RPMI7951 (cell line): Measurements from ENCODE around the gene MAP6. TPM values are rescaled to one million over a fixed set of nuclear protein-coding genes. Genes with fewer than 3 reads are reported as not detected.

Experiments used
- DNase-seq: peaks from one replicate; pipeline ENCODE4 v3.0.0-alpha.2; 2012; ENCODE audit warnings: low read depth
- total RNA-seq: library from RNA; depleted of rRNA; stranded (reverse); fragments of >200 nt; shearing (Covaris generic); gene quantifications from 2 replicates; pipeline ENCODE4 v1.2.3, GENCODE V29; 2014

The MAP6 gene
- total RNA-seq, 1 experiment from 2014 or later, result not detected

DNA sequence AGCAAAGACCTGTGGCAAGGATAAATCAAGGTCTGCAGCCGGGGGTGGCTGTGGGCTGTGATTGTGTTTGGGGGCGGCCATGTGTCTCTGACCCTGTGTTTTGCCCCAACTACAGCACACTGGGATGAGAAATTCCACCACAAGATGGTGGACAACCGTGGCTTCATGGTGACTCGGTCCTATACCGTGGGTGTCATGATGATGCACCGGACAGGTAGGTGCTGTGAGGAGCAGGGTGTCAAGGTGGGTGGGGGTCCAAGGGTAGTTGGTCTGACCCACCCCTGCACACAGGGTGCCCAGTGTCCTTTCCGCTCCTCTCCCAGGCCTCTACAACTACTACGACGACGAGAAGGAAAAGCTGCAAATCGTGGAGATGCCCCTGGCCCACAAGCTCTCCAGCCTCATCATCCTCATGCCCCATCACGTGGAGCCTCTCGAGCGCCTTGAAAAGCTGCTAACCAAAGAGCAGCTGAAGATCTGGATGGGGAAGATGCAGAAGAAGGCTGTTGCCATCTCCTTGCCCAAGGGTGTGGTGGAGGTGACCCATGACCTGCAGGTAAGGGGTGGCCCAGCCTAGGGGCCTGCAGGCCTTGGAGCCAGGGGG, 100.1 kb downstream of the MAP6 start:
- DNase-seq, result no peak

DNA sequence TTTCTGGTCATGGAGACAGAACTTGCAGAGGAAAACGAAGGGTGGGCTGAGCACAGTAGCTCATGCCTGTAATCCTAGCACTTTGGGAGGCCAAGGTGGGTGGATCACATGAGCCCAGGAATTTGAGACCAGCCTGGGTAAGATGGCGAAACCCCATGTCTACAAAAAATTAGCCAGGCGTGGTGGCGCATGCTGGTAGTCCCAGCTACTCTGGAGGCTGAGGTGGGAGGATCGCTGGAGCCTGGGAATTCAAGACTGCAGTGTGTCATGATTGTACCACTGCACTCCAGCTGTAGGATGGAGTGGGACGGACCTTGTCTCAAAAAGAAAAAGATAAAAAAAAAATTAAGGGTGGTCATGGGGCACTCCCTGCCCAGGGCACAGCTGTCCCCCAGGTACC, 100.9 kb downstream of the MAP6 start:
- DNase-seq, result no peak

DNA sequence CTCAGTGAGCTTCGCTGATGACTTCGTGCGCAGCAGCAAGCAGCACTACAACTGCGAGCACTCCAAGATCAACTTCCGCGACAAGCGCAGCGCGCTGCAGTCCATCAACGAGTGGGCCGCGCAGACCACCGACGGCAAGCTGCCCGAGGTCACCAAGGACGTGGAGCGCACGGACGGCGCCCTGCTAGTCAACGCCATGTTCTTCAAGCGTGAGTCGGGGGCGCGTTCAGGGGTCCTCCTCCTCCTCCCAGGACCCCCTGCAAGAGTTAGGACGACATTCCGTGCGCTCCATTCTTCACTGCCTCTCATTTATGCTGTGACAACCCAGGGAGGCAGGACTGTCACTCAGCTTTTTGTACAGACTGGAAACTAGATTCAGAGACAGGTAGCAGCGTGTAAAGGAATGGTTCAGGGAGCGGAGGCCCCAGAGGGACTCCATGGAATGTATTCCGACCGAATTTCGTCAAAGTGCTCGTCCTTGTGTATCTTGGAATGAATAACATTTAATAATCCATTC, 102.0 kb downstream of the MAP6 start:
- DNase-seq, result no peak

DNA sequence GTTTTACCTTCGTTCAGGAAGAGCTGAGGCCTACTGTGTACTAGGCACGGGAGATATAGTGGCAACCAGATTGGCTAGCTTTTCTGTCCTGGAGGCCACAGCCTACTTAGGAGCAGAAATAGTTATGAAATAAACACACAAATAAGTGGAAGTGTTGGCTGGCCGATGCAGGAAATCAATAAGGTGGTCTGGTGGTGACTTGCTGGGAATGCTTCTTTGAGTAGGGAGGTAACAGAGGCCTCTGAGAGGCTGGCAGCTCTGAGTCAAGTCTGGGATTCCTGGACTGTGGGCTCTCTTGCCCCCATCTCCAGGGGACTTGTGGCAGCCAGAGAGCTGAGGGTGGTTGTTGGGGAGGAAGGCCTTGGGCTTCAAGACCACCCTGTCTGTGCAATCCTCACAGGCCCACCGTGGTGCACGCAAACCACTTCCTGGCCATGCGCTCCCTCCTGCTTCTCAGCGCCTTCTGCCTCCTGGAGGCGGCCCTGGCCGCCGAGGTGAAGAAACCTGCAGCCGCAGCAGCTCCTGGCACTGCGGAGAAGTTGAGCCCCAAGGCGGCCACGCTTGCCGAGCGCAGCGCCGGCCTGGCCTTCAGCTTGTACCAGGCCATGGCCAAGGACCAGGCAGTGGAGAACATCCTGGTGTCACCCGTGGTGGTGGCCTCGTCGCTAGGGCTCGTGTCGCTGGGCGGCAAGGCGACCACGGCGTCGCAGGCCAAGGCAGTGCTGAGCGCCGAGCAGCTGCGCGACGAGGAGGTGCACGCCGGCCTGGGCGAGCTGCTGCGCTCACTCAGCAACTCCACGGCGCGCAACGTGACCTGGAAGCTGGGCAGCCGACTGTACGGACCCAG, 102.7 kb downstream of the MAP6 start:
- DNase-seq, result no peak

DNA sequence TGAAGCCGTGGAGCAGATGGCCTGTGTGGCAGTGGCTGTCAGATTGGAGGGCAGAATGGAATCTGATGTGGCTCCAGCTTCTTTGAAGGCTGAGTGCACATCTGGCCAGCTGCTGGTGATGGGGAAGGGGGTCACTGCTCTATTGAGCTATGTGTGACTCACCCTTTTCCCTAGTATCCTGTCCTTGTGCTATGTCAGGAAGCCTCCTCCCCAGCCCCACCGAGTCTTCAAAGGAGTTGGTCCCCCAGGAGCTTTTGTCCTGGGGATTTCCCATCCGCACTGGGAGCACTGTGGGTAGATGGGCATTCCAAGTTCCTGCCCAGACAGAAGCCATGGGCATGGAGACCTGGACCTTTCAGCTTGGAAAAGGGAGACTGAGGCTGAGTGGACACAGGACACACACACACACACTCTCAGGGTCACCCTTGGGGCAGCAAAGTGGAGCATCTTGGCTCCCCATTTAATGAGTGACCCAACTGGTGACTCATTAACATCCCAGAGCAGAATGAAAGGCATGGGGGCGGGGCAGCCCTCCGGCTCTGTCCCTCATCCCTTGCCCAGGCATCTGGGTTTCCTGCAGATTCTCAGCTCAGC, 103.5 kb downstream of the MAP6 start:
- peak; percentile 97 for DNase-seq

DNA sequence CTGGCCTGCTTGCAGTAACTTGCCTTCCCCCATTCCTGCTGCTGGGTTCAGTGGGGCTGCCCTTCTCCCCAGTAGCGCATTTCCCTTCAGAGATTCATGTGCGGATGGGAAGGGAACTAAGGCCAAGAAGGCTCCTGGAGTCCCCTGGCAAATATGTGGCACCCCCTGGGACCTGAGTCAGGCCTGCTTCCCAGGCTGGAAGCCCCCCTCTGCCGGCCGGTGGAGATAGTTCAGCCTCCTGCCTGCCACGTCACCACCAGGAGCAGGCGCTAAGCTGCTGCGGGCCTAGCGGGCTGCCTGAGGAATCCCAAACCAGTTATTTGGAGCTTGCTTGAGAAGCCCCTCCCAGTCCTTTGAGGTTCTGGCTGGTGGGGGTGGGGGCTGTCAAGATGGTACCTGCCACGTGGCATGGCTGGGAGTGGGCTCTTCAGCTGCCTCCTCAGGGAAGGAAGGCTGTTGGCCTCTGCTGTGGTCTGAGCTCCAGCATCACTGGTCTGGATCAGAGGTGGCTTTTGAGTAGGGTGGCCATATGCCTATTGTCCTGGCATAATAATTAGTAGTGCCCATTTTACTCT, 104.8 kb downstream of the MAP6 start:
- peak; percentile 85 for DNase-seq

DNA sequence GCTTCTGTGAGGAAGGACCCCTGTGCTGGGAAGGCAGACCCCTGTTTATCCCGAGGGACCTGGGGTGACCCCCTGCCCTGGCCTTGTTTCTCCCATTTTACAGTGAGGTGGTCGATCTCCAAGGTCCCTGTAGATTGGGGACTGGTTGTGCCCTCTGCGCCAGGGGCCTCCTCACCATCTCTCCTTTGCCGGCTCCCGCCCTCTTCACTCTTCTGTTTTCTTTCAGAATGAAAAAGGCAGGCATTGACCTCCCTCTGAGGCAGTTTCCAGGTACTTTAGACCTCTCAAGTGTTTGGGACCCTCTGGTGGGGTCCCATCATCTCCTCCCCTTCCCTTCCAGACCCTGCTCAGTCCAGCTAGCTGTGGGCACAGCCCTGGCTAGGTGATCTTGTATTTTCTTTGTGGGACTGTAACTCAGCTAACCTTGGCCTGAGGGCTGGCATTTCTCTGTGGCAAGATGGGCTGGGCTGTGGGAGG, 105.3 kb downstream of the MAP6 start:
- DNase-seq, result no peak

DNA sequence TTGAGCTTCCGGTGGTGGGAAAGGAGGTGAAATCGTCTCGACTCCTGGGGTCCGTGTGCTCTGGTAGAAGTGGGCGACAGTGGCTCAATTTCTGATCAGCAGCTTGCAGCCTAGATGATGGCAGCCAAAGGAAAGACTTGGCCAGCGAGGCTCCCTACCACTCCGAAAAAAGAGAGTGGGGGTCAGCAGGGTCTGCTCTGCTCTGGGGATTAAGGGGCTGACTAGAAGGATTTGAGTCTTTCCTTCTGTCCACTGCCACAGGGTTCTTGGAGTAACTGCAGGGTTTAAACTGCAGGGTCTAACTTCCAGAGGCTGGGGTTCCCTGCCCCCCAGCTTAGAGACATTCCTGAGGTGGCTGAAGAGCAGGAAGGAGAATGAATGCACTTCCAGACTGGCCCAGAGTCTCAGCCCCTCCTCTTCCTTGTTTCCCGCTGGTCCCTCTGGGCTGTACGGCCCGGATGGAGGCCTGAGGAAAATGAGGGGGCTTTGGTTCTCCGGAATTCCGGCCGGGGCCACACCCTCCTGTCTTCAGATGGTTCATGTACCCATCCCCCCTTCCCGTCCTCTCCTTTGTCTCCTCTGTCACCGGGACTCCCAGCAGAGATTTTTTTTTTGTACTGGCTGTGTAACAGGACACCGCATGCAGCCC, 105.9 kb downstream of the MAP6 start:
- DNase-seq, result peak; percentile 81

DNA sequence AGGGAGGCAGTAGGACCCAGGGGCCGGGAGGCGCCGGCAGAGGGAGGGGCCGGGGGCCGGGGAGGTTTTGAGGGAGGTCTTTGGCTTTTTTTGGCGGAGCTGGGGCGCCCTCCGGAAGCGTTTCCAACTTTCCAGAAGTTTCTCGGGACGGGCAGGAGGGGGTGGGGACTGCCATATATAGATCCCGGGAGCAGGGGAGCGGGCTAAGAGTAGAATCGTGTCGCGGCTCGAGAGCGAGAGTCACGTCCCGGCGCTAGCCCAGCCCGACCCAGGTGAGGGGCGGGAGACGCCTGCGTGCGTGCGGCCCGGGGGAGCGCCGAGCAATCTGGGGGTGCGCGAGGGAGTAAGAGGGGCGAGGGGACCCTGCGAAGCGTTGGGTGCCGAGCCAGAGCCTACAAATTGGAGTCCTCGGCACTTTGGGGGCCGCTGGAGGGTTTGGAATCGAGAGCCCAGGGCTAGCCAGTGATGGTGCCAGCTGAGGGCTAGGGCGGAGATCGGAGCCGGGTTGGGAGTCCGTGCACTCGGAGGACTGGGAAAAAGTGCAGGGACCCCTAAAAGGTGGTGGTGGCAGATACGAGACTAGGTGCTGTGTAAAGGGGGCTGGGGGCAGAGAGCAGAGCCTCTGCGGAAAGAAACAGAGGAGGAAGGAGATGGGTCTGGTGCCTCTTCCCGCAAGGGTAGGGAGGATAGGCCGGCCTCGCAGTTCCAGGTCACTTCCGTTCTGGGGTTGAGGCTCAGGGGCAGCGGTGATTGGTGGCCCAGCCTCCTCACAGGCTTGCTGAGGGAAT, 106.6 kb downstream of the MAP6 start, which contains the start of gene SERPINH1:
Gene SERPINH1, plus strand, starts transcription at position 206 of the 788 bp plus-strand sequence. CDS start 4,097 bp downstream, outside the sequence.
- peak; percentile 90 for DNase-seq

DNA sequence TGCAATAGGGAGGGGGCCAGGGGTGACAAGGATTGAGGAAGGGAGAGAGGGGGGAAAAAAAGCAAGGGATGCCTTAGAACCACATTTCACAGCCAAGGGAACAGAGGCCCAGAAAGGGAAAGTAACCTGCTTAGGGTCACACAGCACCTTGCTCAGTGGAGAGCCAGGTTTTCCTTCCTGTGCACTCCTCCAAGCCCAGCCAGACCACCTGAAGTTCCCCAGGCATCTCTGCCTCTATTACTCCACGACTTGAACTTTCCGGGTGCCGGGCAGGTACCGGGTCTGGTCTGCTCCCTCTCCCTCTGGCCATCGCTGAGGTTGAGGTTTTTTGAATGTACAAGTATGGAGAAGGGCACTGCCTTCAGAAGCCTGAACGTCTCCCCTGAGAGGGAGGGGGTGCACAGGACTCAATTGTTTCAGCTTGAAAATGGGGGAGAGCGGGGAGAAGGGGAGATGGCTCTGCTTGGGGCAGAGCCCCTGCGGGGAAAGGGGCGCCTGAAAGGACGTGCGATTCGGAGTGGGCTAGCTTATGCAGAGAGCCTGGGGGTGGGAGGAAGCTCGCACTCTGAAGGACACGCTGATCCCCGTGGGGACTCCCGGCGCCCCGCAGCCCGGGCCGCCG, 107.3 kb downstream of the MAP6 start:
- DNase-seq, result no peak

DNA sequence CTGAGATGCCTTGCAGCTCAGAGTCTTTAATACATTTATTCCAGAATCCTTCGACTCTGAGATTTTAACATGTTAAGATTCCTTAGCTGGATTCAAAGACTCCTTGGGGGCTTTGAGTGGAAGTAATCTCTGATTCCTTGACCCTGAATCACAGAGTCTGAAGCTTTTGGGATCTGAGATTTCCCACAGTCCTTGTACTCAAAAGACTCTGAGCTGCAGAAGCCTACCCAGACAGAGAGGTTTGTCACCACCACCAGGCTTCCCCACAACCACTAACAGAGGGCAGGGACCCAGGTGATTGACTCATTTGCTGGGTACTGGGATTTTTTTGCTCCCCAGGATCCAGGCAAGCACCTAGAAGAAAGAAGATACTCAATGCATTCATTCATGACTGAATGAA, 108.2 kb downstream of the MAP6 start:
- no peak for DNase-seq

DNA sequence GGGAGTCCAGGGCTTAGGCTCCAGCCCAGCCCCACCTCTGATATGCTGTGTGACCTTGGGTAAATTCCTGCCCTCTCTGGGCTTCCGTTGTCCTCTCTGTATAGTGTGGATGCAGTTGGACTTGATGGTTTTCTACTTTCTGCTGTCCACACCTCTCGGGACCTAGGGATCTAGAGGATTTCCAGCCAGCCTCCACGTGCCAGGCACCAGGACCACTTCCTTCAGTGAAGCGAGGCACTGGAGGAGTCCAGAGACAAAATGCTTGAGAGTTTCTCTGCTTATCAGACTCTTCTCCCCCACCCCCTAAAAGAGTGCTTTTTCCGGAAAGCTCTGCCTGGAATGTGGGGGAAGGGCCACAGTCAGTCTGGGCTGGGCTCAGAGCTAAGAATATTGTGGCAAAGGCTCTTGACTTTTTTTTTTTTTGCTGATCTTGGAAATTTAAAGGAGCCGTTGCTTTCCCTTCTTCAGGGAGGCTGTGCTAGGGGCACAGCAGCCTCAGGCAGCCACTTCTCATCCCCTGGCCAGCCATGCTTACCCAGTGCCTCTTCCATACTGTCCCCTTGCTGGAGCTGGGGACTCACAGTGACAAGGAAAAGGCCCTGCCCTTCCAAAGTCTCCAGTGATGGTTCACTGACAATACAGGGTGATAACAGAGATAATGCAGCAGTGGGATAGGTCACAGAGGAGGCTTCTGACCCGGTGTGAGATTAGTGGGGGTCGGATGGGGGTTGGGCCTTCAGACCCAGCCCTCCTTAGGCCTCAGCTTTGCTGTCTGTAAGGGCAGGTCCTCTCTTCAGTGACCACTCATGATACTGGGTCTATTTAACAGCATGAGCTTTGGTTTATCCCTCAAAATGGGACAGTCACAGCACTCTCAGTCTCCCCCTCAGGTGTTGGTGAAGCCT, 109.6 kb downstream of the MAP6 start:
- peak; percentile 73 for DNase-seq

DNA sequence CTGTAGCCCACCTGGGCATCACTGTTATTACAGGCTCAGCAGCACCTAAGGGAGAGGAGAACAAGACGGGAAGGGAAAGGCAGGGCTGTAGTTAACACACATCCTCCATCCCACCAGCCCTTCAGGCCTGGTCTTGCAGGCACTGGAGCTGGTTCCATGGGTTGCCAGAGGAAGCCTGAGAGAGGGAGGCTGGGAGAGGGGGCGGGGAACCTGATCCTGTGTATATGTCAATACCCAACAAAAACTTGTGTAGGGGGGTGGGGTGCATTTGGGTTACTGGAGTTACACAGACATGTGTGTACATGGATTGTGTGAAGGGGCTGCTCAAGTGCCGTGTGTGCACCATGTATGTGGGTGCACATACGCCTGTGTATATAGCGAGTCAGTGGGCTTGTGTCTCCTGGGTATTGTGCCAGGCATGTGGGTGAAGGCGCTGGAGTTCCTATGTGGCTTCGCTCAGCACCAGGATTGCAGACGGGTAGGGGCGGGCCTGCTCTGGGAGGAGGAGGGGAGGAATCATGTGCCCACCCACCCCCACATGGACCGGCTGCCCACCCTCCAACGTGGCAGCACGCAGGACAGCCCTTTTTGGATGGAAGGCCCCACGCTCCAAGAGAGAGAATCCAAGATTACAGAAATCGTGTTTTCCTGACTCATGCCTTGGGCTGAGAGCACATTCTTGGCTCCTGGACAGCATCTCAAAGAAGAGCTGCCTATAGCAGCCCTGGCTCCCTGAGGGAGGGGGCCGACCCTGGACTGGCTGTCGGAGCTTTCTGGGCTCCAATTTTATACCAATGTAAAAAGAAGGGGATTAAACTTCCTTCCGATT, 111.0 kb downstream of the MAP6 start:
- peak; percentile 89 for DNase-seq

DNA sequence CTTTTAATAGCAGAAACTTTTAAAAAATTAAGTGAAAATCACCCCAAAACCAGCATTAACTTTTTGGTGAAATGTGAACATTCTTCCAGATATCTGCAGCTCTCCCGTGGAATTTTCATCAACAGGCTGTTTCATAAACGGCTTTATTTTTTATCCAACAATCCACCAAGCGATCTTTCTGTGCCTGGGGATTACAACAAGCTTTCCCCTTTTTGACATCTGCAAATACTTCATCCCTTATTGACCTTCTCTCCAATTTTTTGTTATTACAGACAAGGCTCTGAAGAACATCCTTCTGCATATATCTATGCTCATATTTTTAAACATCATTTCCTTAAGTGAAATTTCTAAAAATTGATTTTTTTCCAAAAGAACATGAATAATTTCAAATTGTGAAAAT, 112.6 kb downstream of the MAP6 start:
- DNase-seq, result no peak

DNA sequence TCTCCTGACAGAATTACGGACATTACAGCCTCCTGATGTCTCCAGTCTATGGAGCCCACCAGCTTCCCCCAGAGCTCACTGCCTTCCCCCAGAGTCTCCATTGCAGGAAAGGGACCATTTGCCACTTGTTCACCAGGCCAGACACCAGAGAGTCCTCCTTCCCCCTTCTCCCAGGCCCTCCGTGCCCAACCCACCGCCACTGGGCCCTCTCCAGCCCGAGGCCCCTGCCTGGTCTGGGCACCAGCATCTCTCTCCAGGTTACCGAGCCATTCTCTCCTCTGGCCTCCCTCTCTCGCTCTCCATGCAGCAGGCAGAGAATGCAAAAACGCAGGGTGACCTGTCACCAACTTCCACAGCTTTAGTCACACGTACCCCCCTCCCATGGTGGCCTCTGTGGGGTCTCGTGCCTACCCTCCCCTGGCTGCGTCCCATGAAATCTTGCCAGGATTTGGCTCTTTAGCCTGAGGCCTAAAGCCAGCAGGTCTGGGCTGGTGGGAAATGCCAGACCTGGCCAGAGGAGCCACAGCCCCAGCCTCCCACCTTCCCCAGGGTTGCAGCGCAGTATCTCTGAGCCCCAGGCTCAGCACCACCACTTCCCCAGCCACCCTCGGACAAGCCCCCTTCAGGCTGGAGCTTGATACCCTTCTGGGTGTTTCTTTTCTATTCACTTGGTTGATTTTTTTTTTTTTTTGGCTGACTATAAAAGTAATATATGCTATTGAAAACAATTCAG, 113.6 kb downstream of the MAP6 start:
- DNase-seq, result no peak

DNA sequence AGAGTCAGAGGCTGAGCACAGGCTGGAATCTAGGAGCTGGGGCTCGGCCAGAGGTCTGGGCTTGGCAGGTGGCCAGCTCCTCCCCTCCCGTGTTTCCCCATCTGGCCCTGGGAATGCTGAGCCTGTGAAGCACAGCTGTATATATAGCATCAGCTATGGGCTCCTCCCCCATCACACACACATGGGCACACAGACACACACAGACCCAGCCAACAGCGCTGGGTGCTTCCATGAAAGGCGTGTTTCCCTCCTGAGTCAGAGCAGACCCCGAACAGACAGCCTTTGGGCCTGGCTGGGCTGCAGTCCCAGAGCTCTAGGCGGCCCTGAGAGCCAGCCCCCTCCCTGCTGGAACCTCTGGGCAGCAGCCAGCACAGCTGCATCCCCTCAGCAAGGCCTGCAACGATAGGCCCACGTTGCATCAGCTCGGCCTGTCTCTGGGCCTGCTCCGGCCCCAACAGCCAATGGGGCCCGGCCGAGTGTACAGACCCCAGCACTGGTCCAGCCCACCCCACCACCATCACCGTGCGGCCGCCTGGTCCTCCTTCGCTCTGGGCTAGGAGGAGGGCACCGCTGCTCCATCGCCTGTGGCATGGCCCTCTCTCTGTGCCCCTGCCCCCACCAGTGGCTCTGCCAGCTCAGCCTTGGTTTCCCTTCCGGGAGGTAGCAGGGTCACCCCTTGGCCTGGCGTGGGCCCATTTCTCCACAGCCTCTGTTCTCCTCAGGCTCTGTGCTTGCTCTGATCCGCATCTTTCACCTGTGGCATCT, 114.4 kb downstream of the MAP6 start:
- DNase-seq, result peak; percentile 99

DNA sequence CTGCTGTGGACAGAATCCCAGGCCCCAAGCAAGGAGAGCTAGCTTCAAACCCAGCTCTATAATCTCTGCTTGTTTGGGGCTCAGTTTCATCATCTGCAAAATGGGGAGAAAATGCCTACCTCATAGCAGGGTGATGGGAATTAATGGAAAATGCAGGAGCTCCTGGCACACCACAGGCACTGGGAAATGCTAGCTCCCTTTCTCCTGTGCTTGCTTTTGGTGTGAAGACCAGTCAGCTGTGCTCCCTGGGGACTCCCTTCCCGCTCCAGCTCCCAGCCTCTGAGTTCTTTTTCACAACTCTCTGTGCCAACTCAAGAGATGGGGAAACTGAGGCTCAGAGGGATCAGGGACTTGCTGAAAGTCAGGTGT, 115.0 kb downstream of the MAP6 start:
- DNase-seq, result no peak
